H1 (cell line): Measurements from ENCODE around the gene ADCY9. TPM values are rescaled to one million over a fixed set of nuclear protein-coding genes. Genes with fewer than 3 reads are reported as not detected.

ENCODE experiments used
- CTCF ChIA-PET: fragments of 300-600 bp; sonication (Branson Sonifier 250); formaldehyde crosslinking; loops from one replicate; lab custom pipeline; 2021; ENCODE audit not compliant: partially characterized antibody; lab: Charles Lee
- POLR2A ChIA-PET: fragments of 300-600 bp; sonication (Branson Sonifier 250); formaldehyde crosslinking; loops from one replicate; lab custom pipeline; 2021; ENCODE audit warnings: inconsistent platforms; ENCODE audit not compliant: partially characterized antibody; lab: Charles Lee
- DNase-seq, 2 experiments: peaks; one replicate each; pipeline versions ENCODE4 v3.0.0 to v3.0.0-alpha.2; 2010 to 2022; ENCODE audit warnings: low spot score in 2 of 2, low read depth in 1 of 2, mixed read lengths in 1 of 2
- FAIRE-seq: peaks from 2 replicates; lab custom pipeline; 2011; peaks lifted over from hg19 to GRCh38; lab: Jason Lieb, UNC
- H2AFZ ChIP-seq: 2 replicates; pipeline ENCODE4 v1.8.1; 2012; ENCODE audit warnings: low read length, inconsistent platforms
- H2AK5ac ChIP-seq: 2 replicates; pipeline ENCODE4 v1.6.1; 2013; ENCODE audit warnings: low read depth, low read length
- H2BK120ac ChIP-seq: replicated peaks from 2 replicates; pipeline ENCODE3; 2013; ENCODE audit warnings: low read depth, low read length, inconsistent platforms
- H2BK12ac ChIP-seq: 2 replicates; pipeline ENCODE4 v1.6.1; 2013; ENCODE audit warnings: low read depth, low read length
- H2BK15ac ChIP-seq: 2 replicates; pipeline ENCODE4 v1.6.1; 2013; ENCODE audit warnings: low read length
- H2BK20ac ChIP-seq: 2 replicates; pipeline ENCODE4 v1.6.1; 2013; ENCODE audit warnings: low read length
- H2BK5ac ChIP-seq: 2 replicates; pipeline ENCODE4 v1.6.1; 2013; ENCODE audit warnings: low read depth, low read length
- H3K14ac ChIP-seq: 2 replicates; pipeline ENCODE4 v1.6.1; 2013; ENCODE audit warnings: inconsistent platforms; ENCODE audit not compliant: insufficient read length
- H3K18ac ChIP-seq: 2 replicates; pipeline ENCODE4 v1.6.1; 2013; ENCODE audit warnings: low read length; ENCODE audit errors: extremely low read depth
- H3K23ac ChIP-seq: 2 replicates; pipeline ENCODE4 v1.6.1; 2013; ENCODE audit warnings: inconsistent platforms; ENCODE audit not compliant: insufficient read length
- H3K23me2 ChIP-seq: 2 replicates; pipeline ENCODE4 v1.6.1; 2013; ENCODE audit warnings: low read depth, low read length
- H3K27ac ChIP-seq: 2 replicates; pipeline ENCODE4 v1.6.1; 2011; ENCODE audit warnings: low read depth, low read length, inconsistent platforms
- H3K27me3 ChIP-seq, 4 experiments: replicated peaks in 1 of 4; 1 replicate in 1 of 4; 2 replicates in 3 of 4; pipeline versions ENCODE4 v1.6.1 to v1.8.1; 2011 to 2013; ENCODE audit warnings: low read length in 3 of 4, mild to moderate bottlenecking in 3 of 4, inconsistent platforms in 2 of 4, mixed read lengths in 2 of 4, moderate library complexity in 1 of 4; ENCODE audit not compliant: control insufficient read depth in 3 of 4, insufficient read depth in 3 of 4; ENCODE audit errors: extremely low read depth in 1 of 4
- H3K36me3 ChIP-seq, 4 experiments: 2 replicates each; pipeline versions ENCODE4 v1.6.1 to v1.8.1; 2011 to 2013; ENCODE audit warnings: mild to moderate bottlenecking in 4 of 4, low read length in 3 of 4, moderate library complexity in 2 of 4, control low read depth in 1 of 4, inconsistent platforms in 1 of 4; ENCODE audit not compliant: insufficient read depth in 4 of 4, control insufficient read depth in 2 of 4
- H3K4ac ChIP-seq: replicated peaks from 2 replicates; pipeline ENCODE3; 2013; ENCODE audit warnings: low read length, low read depth, mixed read lengths, inconsistent platforms; ENCODE audit not compliant: insufficient read length
- H3K4me1 ChIP-seq, 4 experiments: replicated peaks in 1 of 4; 1 replicate in 1 of 4; 2 replicates in 3 of 4; pipeline versions ENCODE4 v1.6.1 to v1.8.1; 2011 to 2013; ENCODE audit warnings: low read length in 3 of 4, inconsistent platforms in 2 of 4, mixed read lengths in 1 of 4; ENCODE audit not compliant: insufficient read depth in 4 of 4, control insufficient read depth in 3 of 4
- H3K4me2 ChIP-seq, 2 experiments: 2 replicates each; pipeline versions ENCODE4 v1.6.1 to v1.8.1; 2011 to 2013; ENCODE audit warnings: low read depth in 2 of 2, low read length in 2 of 2, control low read depth in 1 of 2, inconsistent platforms in 1 of 2, mild to moderate bottlenecking in 1 of 2; ENCODE audit not compliant: insufficient read depth in 1 of 2
- H3K4me3 ChIP-seq, 4 experiments: fragments of 200-600, 300-600 bp in 1 of 4; sonication (generic), shearing (Covaris generic), sonication (Bioruptor Twin) in 1 of 4; 2 replicates each; pipeline versions ENCODE4 v1.5.1 to v1.8.1; 2011 to 2016; ENCODE audit warnings: low read length in 4 of 4, low read depth in 3 of 4, control low read depth in 2 of 4, inconsistent platforms in 2 of 4, mild to moderate bottlenecking in 2 of 4, mixed read lengths in 1 of 4, moderate library complexity in 1 of 4; ENCODE audit not compliant: insufficient read depth in 2 of 4; ENCODE audit errors: extremely low read depth in 1 of 4
- H3K56ac ChIP-seq: replicated peaks from 2 replicates; pipeline ENCODE3; 2013; ENCODE audit warnings: low read depth, mild to moderate bottlenecking, mixed read lengths, low read length, inconsistent platforms; ENCODE audit not compliant: insufficient read length
- H3K79me1 ChIP-seq: 2 replicates; pipeline ENCODE4 v1.6.1; 2013; ENCODE audit warnings: low read depth, low read length, control low read depth
- H3K79me2 ChIP-seq, 2 experiments: 2 replicates each; pipeline versions ENCODE4 v1.6.1 to v1.8.1; 2012 to 2013; ENCODE audit warnings: low read length in 2 of 2, mild to moderate bottlenecking in 2 of 2, inconsistent platforms in 1 of 2; ENCODE audit not compliant: insufficient read depth in 2 of 2, control insufficient read depth in 1 of 2
- H3K9ac ChIP-seq, 4 experiments: replicated peaks in 1 of 4; 1 replicate in 1 of 4; 2 replicates in 3 of 4; pipeline versions ENCODE4 v1.6.1 to v1.8.1; 2011 to 2013; ENCODE audit warnings: low read depth in 3 of 4, low read length in 3 of 4, control low read depth in 2 of 4, mild to moderate bottlenecking in 2 of 4, moderate library complexity in 2 of 4, inconsistent platforms in 1 of 4; ENCODE audit errors: extremely low read depth in 1 of 4
- H3K9me3 ChIP-seq, 2 experiments: 2 replicates each; pipeline versions ENCODE4 v1.6.1 to v1.8.1; 2012 to 2013; ENCODE audit warnings: mild to moderate bottlenecking in 2 of 2, moderate library complexity in 2 of 2, control low read depth in 1 of 2, inconsistent platforms in 1 of 2, low read depth in 1 of 2, low read length in 1 of 2, mixed read lengths in 1 of 2; ENCODE audit not compliant: insufficient read depth in 2 of 2
- H4K20me1 ChIP-seq, 2 experiments: replicated peaks in 1 of 2; 2 replicates each; pipeline versions ENCODE3 to v1.8.1; 2011 to 2013; ENCODE audit warnings: inconsistent platforms in 2 of 2, low read length in 2 of 2, mild to moderate bottlenecking in 1 of 2; ENCODE audit not compliant: insufficient read depth in 2 of 2, control insufficient read depth in 1 of 2
- H4K5ac ChIP-seq: 2 replicates; pipeline ENCODE4 v1.6.1; 2013; ENCODE audit warnings: low read length, low read depth, mixed read lengths, inconsistent platforms; ENCODE audit not compliant: insufficient read length
- H4K8ac ChIP-seq: 2 replicates; pipeline ENCODE4 v1.8.0; 2013; ENCODE audit warnings: mild to moderate bottlenecking, moderate library complexity, low read length, inconsistent platforms; ENCODE audit not compliant: insufficient read depth; ENCODE audit errors: extremely low read depth
- H4K91ac ChIP-seq: replicated peaks from 2 replicates; pipeline ENCODE3; 2013; ENCODE audit warnings: low read length, mixed read lengths, inconsistent platforms; ENCODE audit not compliant: insufficient read length
- GTF2F1 ChIP-seq: IDR thresholded peaks from 2 replicates; pipeline ENCODE4 v1.6.1; 2012; ENCODE audit warnings: low read depth, low read length, improper control_type of control experiment, borderline replicate concordance
- HDAC2 ChIP-seq, 2 experiments: fragments of 300-600 bp in 1 of 2; sonication (generic) in 1 of 2; IDR thresholded peaks; 2 replicates each; pipeline ENCODE4 v1.6.1; 2011 to 2012; ENCODE audit warnings: low read depth in 2 of 2, low read length in 2 of 2, mild to moderate bottlenecking in 2 of 2, moderate library complexity in 2 of 2, borderline replicate concordance in 1 of 2, inconsistent platforms in 1 of 2
- HDAC6 ChIP-seq: IDR thresholded peaks from one replicate; pipeline ENCODE4 v1.7.1; 2012; ENCODE audit warnings: low read depth, mild to moderate bottlenecking, inconsistent platforms, low read length, moderate library complexity
- RFX5 ChIP-seq: IDR thresholded peaks from 2 replicates; pipeline ENCODE4 v1.6.1; 2011; ENCODE audit warnings: low read depth, low read length, improper control_type of control experiment, borderline replicate concordance
- SIX5 ChIP-seq: IDR thresholded peaks from 2 replicates; pipeline ENCODE4 v1.6.1; 2011; ENCODE audit warnings: mild to moderate bottlenecking, low read depth, low read length
- SP2 ChIP-seq: IDR thresholded peaks from 2 replicates; pipeline ENCODE4 v1.6.1; 2012; ENCODE audit warnings: mild to moderate bottlenecking, low read length, inconsistent platforms
- YY1 ChIP-seq: IDR thresholded peaks from 2 replicates; pipeline ENCODE4 v1.6.1; 2011; ENCODE audit warnings: low read depth, mild to moderate bottlenecking, low read length
- WGBS, 2 experiments: shearing (Covaris generic) in 1 of 2; methylation state at CpG; one replicate each; pipeline versions ENCODE4 v1.1.6 to v1.1.7; 2013 to 2015; ENCODE audit warnings: low lambda C conversion rate in 2 of 2, mixed read lengths in 2 of 2, inconsistent platforms in 1 of 2, low coverage in 1 of 2, missing lambda C conversion rate in 1 of 2; ENCODE audit not compliant: insufficient replicate concordance in 2 of 2, insufficient coverage in 1 of 2, insufficient read length in 1 of 2; ENCODE audit errors: extremely low coverage in 1 of 2, missing lambda C conversion rate in 1 of 2; 5-methylcytosine and 5-hydroxymethylcytosine counted together
- polyA plus RNA-seq, 7 experiments: library from polyadenylated mRNA; depleted of rRNA in 3 of 7; stranded (reverse) in 5 of 7; unstranded in 2 of 7; fragments of >200 nt in 5 of 7; fragments of 200-250 nt in 2 of 7; gene quantifications; 1 replicate in 5 of 7; 2 replicates in 1 of 7; 4 replicates in 1 of 7; pipeline versions ENCODE4 v1.2.1 to v1.2.3, GENCODE V29; 2011 to 2013; ENCODE audit warnings: missing spikeins in 2 of 7, mixed read lengths in 2 of 7
- total RNA-seq: library from RNA; stranded (reverse); fragmentation: NEBNext Ultra II Directional; extraction: Animal tissue kit (Norgen Biotek cat#: 25700); gene quantifications from 2 replicates; pipeline ENCODE4 v1.2.1, GENCODE V29; 2021

ADCY9 gene
- total and polyA plus RNA-seq, 2 of the 8 experiments (the other 6 are each of a cell fraction or from before 2014, with no cell fraction given): 5.4 to 13.1 TPM

DNA sequence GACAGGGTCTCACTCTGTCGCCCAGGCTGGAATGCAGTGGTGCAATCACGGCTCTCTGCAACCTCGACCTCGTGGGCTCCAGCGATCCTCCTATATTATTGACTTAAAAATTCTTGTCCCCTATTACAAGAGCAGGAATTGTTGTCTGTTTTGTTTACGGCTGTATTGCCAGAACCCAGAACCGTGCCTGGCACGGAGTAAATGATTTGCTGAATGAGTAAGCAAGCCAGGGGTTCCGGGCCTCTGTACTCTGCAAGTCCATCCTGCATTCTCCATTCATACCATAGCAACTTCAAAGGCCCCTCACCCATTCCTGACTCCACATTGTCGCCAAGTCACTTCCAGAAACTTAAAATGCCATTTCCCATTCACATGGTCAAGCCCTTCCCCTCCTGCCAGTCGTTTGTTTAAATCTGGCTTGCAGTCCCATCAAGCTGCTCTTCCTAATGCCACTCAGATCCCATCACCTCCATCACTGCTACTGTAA lies 6.9 kb downstream of the ADCY9 start:
- ChIA-PET POLR2A (interaction anchor here (1.5 kb wide), 1 partner anchor 10 kb away, joined by 5 read pairs; no protein-coding TSS in a partner anchor), CTCF (interaction anchor here (0.8 kb wide), 1 partner anchor 169 kb away, joined by 3 read pairs; no protein-coding TSS in a partner anchor)
- no peak for FAIRE-seq
- Histone ChIP-seq H3K18ac (no peak overlapping the region), H2BK15ac (peak overlapping the region; percentile 16; the same call in 1 of the 2 replicates), H3K4me3 (no peak overlapping the region), H3K9me3 (no peaks in the 10 kb centered on the region), H2BK20ac (no peak overlapping the region), H3K4ac (no peak overlapping the region), H2BK120ac (no peak overlapping the region), H3K79me2 (no peaks in the 10 kb centered on the region), H3K79me1 (no peaks in the 10 kb centered on the region; the same call in 1 of the 2 replicates), H3K56ac (no peak overlapping the region), H3K27ac (no peak overlapping the region), H4K8ac (no peak overlapping the region), H2AFZ (no peak overlapping the region), H2BK5ac (no peak overlapping the region), H3K14ac (no peak overlapping the region), H2AK5ac (0 out of 2 replicates have a peak overlapping the region, but pooled peaks have one; percentile 39), H3K4me2 (no peak overlapping the region), H4K91ac (no peak overlapping the region), H2BK12ac (peak overlapping the region; percentile 33; the same call in 1 of the 2 replicates), H4K5ac (no peak overlapping the region), H3K23ac (no peak overlapping the region), H4K20me1 (peaks cover 0 to 1% of the 10 kb centered on the region in 2 experiments), H3K4me1 (peaks cover 0 to 3% (median 0%) of the 10 kb centered on the region in 4 experiments; a peak in 2 of 7 replicates), H3K9ac (no peak overlapping the region), H3K36me3 (no peaks in the 10 kb centered on the region), H3K27me3 (peaks cover 0 to 4% (median 1%) of the 10 kb centered on the region in 4 experiments; a peak in 5 of 7 replicates), H3K23me2 (0 out of 2 replicates have a peak, but pooled peaks cover 2% of the 10 kb centered on the region)
- WGBS, 2 experiments: 91% methylated on average over 11 of the region's 11 CpGs; no CpG with 5 or more reads in 1 of the 2 experiments
- no peak for DNase-seq
- TF ChIP-seq GTF2F1 (no peak), SP2 (no peak), YY1 (no peak), HDAC2 (IDR thresholded peaks at IDR 0.05; ENCODE audit: borderline replicate concordance in 1 of 2, low read depth in 2 of 2, low read length in 2 of 2) (no peak), RFX5 (no peak), SIX5 (no peak), HDAC6 (no peak)
